Measurements from ENCODE around the gene TLE6.
"Not testable (repeated sequence)": the region's sequence is repeated elsewhere in the genome, so short reads cannot be mapped to it uniquely, and the experiment has no call there.

The TLE6 gene

DNA sequence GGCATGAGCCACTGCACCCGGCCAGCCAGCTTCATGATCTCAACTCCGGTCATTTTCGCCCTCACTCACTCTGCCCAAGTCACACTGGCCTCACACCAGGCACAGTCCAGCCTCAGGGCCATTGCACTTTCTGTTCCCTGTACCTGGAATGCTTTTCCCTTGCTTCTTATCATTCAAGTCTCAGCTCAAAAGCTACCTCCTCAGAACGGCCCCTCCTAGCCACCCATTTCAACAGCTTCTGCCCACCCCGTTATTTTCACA lies 54.2 kb downstream of the TLE6 start:
- no peak for DNase-seq

DNA sequence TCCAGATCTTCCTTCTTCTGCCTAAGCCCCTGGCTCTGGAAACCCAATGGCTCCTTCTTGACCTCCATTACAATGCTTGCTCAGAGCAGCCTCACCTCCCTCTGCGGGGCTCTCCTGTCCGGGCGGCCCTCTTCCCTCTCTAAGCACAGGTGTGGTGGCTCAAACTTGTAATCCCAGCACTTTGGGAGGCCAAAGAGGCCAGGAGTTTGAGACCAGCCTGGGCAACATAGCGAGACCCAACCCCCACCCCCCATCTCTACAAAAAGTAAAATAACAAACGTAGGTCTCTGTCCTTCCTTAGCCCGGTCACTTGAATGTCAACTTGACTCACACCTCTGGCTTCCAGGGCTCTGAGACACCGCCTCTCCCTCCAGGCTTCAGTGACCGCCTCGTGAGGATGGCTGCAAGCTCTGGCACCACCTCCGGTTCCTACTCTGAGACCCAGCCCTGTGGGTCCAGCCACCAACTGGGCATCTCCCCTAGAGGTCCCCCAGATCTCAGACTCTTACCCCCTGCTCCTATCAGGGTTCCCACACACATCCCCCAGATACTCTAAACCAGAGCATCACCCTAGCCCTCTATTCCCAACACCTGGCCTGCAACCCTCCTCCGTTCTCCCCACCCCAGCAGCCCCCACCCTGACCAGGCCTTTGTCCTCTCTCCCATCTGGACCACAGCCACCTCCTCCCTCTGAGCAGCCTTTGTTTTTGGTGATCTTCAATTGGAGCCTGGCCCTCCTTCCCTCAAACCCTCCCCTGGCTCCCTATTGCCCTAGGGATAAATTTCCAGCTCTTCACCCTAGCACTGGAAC lies 56.4 kb downstream of the TLE6 start:
- DNase-seq = no peak

DNA sequence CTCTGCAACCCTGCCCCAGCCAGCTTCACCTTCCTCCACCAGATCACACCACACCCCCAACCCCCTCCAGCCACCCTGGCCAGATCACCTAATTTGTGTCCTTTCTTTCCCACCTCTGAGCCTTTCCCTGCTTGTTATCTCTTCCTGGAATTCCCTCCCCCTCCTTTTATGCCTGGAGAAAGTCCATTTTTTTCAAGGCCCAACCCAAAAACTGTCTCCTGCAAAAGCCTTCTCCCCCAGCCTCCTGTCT lies 57.0 kb downstream of the TLE6 start:
- no peak for DNase-seq

DNA sequence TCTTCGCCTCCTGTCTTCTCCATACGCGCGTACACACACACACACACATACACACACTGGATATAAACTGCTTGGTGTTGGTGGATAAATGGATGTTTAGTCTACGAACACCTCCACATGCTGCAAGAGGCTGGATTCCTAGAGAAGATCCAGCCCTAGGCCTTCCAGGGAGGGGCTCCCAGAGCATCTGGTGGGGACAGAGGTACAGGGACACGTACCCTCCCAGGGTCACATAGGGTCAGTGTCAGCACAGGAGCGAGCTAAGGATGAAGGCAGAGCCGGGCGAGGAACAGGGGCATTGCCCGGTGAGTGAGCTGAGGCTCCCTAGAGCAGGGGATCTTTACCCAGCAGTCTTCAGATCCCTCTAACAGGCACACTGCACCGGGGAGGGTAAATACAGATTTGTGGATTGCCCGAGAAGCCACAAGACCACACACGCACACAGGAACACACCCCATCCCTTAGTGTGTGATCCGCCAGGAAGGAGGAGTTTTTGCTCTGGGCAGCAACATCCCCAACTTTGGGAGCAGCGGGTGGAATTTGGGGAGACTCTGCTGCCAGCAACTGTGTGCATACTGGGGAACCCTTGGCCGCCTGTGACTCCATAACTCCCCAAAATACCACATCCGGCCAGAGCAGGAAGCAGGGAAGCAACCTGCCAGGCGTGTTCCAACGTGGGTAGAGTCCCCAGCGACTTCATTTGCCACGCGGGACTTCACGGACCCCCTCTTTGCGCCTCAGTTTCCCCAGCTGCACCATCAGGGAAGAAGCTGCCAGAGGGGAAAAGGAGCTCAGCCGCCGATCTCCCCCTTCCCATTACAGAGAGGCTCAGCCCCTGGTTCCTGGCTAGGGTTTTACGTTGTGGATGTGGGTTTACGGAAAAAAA lies 57.5 kb downstream of the TLE6 start:
- peak; percentile 51 for DNase-seq

- peak; percentile 97 for DNase-seq
Measured at GRCh38 chr19:3035542-3036118, 58.3 kb downstream of the TLE6 start.

- DNase-seq = peak; percentile 69
Measured at GRCh38 chr19:3036119-3036976, 59.0 kb downstream of the TLE6 start.

DNA sequence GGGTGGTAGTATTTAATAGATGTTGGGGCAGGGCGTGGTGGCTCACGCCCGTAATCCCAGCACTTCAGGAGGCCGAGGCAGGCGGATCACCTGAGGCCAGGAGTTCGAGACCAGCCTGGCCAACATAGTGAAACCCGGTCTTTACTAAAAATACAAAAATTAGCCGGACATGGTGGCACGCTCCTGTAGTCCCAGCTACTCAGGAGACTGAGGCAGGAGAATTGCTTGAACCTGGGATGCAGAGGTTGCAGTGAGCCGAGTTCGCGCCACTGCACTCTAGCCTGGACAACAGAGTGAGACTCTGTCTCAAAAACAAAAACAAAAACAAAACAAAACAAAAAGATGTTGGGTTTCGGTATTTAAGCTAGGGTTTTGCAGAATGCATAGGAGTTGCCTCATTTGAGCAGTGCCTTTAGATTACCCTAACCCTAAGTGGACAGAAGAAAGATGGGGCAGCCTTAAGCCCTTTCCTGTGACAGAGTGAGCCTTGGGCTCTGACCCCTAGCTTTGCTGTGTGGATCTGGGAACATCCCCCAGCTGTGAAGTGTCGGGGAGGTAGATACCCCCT lies 59.7 kb downstream of the TLE6 start:
- not testable (repeated sequence) for DNase-seq

GRCh38 chr19:3038214-3038613 lies 60.9 kb downstream of the TLE6 start:
- DNase-seq = no peak

GRCh38 chr19:3039125-3039524 lies 61.8 kb downstream of the TLE6 start:
- no peak for DNase-seq

DNA sequence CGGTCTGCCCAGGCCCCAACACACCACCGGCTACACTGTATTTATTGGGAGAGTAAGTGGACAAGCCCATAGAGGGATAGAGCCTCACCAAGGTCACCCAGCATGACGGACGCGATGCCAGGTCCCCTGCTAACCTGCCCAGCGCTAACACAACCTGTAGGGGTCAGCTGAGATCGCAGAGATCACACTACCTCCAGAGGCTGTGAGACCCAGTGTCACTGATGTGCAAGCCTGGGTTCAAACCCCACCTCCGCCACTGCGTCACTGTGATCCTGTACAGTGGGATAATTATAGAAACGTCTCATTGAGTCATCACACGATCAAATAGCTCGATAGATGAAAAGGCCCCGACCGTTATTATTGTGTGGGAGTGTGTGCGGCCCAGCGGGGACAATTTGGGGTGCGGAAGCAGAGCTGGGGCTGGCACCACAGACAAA lies 62.3 kb downstream of the TLE6 start:
- no peak for DNase-seq

GRCh38 chr19:3041327-3041726 lies 64.0 kb downstream of the TLE6 start:
- no peak for DNase-seq

- DNase-seq = no peak
Measured at GRCh38 chr19:3041761-3042620, 64.6 kb downstream of the TLE6 start.

DNA sequence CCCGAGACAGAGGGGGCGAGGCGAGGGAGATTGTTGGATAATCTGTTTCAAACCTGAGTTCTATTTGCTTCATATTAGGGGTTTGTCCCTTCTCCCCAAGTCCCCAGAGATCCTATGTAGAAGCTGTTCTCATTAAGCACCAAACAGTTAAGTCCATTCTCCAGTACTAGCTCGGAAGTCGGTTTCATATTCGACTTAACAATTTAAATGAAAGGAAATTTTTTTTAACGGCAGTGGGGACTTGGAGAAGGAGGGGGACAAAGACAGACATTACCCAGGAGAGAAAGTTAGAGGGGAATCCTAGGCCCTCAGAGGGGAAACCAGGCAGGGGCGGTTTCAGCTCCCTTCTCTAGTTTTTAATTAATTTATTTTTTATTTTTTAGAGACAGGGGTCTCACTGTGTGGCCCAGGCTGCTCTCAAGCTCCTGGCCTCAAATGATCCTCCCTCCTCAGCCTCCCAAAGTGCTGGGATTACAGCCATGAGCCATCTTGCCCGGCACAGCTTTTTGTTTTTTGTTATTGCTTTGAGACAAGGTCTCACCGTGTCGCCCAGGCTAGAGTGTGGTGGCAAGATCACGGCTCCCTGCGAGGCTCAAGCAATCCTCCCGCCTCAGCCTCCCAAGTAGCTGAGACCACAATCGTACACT lies 65.4 kb downstream of the TLE6 start:
- DNase-seq = no peak
